Parathyroid adenoma (tissue), 2 donors: ENCODE data around the gene NMUR1.

ENCODE experiments used
- H2AFZ ChIP-seq: fragments of 300-600 bp; sonication (generic); one replicate; pipeline ENCODE4 v1.7.0; 2017; ENCODE audit warnings: antibody characterized with exemption, mild to moderate bottlenecking
- H3K27ac ChIP-seq: fragments of 300-600 bp; sonication (generic); one replicate; pipeline ENCODE4 v1.7.0; 2017
- H3K27me3 ChIP-seq: fragments of 300-600 bp; sonication (generic); one replicate; pipeline ENCODE4 v1.7.0; 2017; ENCODE audit warnings: low read length; ENCODE audit not compliant: control insufficient read depth, insufficient read depth
- H3K36me3 ChIP-seq: fragments of 300-600 bp; sonication (generic); one replicate; pipeline ENCODE4 v1.7.0; 2017; ENCODE audit warnings: low read length; ENCODE audit not compliant: control insufficient read depth, insufficient read depth
- H3K4me1 ChIP-seq: fragments of 300-600 bp; sonication (generic); one replicate; pipeline ENCODE4 v1.7.0; 2017; ENCODE audit warnings: control low read depth
- H3K4me2 ChIP-seq: fragments of 300-600 bp; sonication (generic); one replicate; pipeline ENCODE4 v1.7.0; 2017; ENCODE audit warnings: low read length
- H3K4me3 ChIP-seq: fragments of 300-600 bp; sonication (generic); one replicate; pipeline ENCODE4 v1.7.0; 2017; ENCODE audit warnings: low read depth, low read length
- H3K79me2 ChIP-seq: fragments of 300-600 bp; sonication (generic); one replicate; pipeline ENCODE4 v1.7.0; 2017; ENCODE audit warnings: control low read depth
- H3K9ac ChIP-seq: fragments of 300-600 bp; sonication (generic); one replicate; pipeline ENCODE4 v1.7.0; 2017; ENCODE audit warnings: mild to moderate bottlenecking
- H3K9me3 ChIP-seq: fragments of 300-600 bp; sonication (generic); one replicate; pipeline ENCODE4 v1.7.0; 2017; ENCODE audit warnings: low read length; ENCODE audit not compliant: control insufficient read depth
- TF ChIP-seq, protein P1 (sequence below): fragments of 300-600 bp; sonication (generic); IDR thresholded peaks from one replicate; pipeline ENCODE4 v1.7.0; 2017; ENCODE audit warnings: antibody characterized with exemption, mild to moderate bottlenecking
- donor health status: primary hyperparathyroidism.

The NMUR1 gene

DNA sequence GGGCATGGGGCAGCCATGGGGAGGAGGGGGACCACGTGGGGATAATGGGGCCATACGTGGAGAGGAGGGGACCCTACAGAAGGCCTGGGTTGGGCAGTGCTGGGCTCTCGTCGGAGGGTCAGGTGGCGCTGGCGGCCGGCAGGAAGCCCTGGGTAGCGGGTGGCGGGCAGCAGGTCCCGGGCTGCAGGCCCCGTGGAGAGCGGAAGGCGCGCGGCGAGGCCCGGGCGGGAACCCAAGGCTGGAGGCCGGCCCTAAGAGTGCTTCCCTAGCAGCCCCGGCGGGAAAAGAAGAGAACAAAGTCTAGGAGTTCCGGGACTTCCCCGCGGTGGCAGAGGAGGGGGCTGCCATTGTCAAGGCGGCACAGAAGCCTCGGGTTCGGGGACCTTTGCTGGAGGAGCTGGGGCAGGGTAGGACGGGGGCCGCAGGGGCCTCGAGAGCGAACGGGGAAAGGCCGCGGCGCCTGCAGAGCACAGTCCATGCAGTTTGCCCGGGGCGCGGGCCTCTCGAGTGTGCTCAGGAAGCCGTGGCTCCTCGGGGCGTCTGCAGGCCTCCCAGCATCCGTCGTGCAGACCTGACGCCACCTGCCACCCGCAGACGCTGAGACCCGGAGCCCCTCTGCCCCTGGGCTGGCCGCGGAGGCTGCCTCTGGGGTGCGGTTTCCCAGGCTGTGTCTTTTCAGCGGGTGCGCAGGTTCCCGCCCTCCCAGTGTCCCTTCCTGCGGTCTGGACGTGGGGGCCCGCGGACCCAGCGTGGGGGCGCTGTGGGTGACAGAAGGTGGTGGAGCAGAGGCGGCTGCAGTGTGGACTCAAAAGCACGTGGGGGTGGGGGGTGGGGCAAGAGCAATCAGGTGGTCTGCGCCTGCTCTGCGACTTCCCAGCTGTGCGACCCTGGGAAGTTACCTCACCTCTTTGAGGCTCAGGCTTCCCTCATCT is 46.6 kb downstream of the NMUR1 start:
- Histone ChIP-seq H3K4me3 (peak overlapping the region; percentile 45), H3K79me2 (no peaks in the 10 kb centered on the region), H3K9me3 (no peaks in the 10 kb centered on the region), H3K27me3 (no peaks in the 10 kb centered on the region), H3K36me3 (no peaks in the 10 kb centered on the region), H3K9ac (no peak overlapping the region), H3K27ac (peak overlapping the region; percentile 67), H2AFZ (peak overlapping the region; percentile 99), H3K4me1 (peaks cover 4% of the 10 kb centered on the region), H3K4me2 (peak overlapping the region; percentile 76)
- TF ChIP-seq, protein P1, sequence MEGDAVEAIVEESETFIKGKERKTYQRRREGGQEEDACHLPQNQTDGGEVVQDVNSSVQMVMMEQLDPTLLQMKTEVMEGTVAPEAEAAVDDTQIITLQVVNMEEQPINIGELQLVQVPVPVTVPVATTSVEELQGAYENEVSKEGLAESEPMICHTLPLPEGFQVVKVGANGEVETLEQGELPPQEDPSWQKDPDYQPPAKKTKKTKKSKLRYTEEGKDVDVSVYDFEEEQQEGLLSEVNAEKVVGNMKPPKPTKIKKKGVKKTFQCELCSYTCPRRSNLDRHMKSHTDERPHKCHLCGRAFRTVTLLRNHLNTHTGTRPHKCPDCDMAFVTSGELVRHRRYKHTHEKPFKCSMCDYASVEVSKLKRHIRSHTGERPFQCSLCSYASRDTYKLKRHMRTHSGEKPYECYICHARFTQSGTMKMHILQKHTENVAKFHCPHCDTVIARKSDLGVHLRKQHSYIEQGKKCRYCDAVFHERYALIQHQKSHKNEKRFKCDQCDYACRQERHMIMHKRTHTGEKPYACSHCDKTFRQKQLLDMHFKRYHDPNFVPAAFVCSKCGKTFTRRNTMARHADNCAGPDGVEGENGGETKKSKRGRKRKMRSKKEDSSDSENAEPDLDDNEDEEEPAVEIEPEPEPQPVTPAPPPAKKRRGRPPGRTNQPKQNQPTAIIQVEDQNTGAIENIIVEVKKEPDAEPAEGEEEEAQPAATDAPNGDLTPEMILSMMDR: no peak

DNA sequence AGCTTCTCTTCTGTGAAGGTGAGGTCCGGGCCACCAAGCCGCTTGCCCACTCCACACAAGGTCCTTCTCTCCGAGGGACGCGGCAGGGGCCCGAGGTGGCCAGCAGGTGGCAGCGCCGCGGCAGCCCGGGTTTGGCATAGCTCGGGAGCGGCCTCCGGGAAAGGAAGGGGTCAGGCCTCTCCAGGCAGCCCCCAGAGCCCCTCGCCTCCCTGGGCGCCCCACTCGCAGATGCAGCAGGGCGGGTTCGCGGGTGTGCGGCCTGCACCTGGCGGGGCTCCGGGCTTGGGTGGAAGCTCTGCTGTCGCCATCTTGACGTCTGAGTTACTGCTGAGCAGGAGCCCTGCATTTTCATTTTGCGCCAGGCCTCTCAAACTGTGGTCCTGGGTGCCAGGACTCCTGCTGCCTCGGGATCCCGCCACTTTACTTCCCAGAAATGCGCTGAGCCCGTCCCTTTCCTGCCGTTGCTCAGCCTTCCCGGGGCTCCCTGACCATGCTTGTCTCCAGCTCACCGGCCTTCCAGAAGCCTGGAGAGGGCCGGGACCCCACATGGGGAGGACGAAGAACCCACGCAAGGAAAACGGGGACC is 47.3 kb downstream of the NMUR1 start:
- Histone ChIP-seq H3K9me3 (no peaks in the 10 kb centered on the region), H3K4me3 (peak overlapping the region; percentile 45), H3K79me2 (no peaks in the 10 kb centered on the region), H3K27me3 (no peaks in the 10 kb centered on the region), H3K27ac (peak overlapping the region; percentile 67), H3K4me1 (peaks cover 4% of the 10 kb centered on the region), H3K4me2 (peak overlapping the region; percentile 76), H3K36me3 (no peaks in the 10 kb centered on the region), H2AFZ (peak overlapping the region; percentile 99), H3K9ac (peak overlapping the region; percentile 31)
- TF ChIP-seq, protein P1: peak; percentile 95

DNA sequence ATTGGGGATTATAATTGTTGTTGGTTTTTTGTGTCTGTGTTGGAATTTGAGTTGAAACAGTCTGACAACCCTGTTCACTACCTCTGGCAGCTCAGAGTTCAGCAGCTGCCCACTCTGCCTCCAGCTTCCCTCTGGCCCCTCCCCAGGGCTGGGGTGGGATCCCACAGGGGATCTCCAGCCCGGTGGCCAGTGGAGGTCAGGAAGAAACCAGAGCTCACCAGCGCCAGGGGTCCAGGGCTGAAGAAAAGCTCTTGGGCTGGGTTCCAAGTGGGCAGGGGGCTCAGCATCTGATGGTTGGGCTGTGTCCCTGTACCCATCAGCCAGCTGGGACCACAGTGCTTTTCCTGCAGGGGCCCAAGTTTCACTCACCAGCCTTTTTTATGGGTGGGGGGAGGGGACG is 49.5 kb downstream of the NMUR1 start:
- H2AFZ ChIP-seq: no peak overlapping the region
- no peaks in the 10 kb centered on the region for H3K9me3 ChIP-seq
- no peaks in the 10 kb centered on the region for H3K27me3 ChIP-seq
- H3K9ac ChIP-seq: no peak overlapping the region
- H3K36me3 ChIP-seq: no peaks in the 10 kb centered on the region
- H3K27ac ChIP-seq: no peak overlapping the region
- no peaks in the 10 kb centered on the region for H3K79me2 ChIP-seq
- TF ChIP-seq, protein P1: no peak
- no peak overlapping the region for H3K4me2 ChIP-seq
- H3K4me1 ChIP-seq: no peaks in the 10 kb centered on the region
- H3K4me3 ChIP-seq: no peak overlapping the region

DNA sequence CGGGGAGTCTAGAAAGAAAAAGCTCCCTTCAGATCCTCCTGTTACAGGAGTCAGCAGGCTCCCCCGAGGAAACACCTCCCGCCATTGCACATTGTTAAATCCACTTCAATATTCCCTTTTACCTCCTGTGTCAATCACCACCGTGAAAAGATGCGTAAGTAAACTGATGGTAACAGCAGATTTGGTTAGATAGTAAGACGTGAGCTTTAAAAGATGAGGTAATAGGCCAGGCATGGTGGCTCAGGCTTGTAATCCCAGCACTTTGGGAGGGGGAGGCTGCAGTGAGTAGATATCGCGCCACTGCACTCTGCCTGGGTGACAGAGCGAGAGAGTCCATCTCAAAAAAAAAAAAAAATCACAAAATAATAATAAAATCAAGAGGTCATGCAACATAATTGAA is 50.8 kb downstream of the NMUR1 start:
- Histone ChIP-seq H2AFZ (peak overlapping the region; percentile 56), H3K9ac (no peak overlapping the region), H3K4me3 (no peak overlapping the region), H3K4me2 (no peak overlapping the region), H3K27me3 (no peaks in the 10 kb centered on the region), H3K79me2 (no peaks in the 10 kb centered on the region), H3K36me3 (no peaks in the 10 kb centered on the region), H3K27ac (no peak overlapping the region), H3K9me3 (no peaks in the 10 kb centered on the region), H3K4me1 (no peaks in the 10 kb centered on the region)
- TF ChIP-seq, protein P1: no peak
